ENCODE measurements around the gene ZBP1. TPM values are rescaled to one million over a fixed set of nuclear protein-coding genes. Genes with fewer than 3 reads are reported as not detected.

ZBP1 gene
- polyA plus RNA-seq, 1 of the 3 experiments (the other 2 are of a cell fraction), result not detected

GRCh38 chr20:57612916-57613315, 7.3 kb downstream of the ZBP1 start (continued):
- TF ChIP-seq IRF3 (IDR thresholded peaks at IDR 0.05; ENCODE audit: low read depth, low read length) (no peak), SMC3 (IDR thresholded peaks at IDR 0.05; ENCODE audit: low read depth, low read length) (no peak), GATA2 (CRISPR knock-in tag; IDR thresholded peaks at IDR 0.05) (no peak)

- H3K79me2 ChIP-seq (ENCODE audit: insufficient read depth), result no peaks in the 10 kb centered on the region
- no peaks in the 10 kb centered on the region for H3K9me3 ChIP-seq
- H3K36me3 ChIP-seq (replicated peaks in 1 of 2; ENCODE audit: control insufficient read depth in 1 of 2, insufficient read depth in 2 of 2, low read length in 1 of 2), result no peaks in the 10 kb centered on the region
- no peaks in the 10 kb centered on the region for H3F3A ChIP-seq (replicated peaks; ENCODE audit: insufficient read depth)
- H2AFZ ChIP-seq (ENCODE audit: low read depth), result no peak overlapping the region
- H3K4me3 ChIP-seq (ENCODE audit: low read depth in 2 of 2, low read length in 1 of 2), result no peak overlapping the region
- no peaks in the 10 kb centered on the region for H3K9me2 ChIP-seq
- WGBS (ENCODE audit: low lambda C conversion rate), result 74% methylated on average over 6 of the region's 7 CpGs
- TF ChIP-seq RFX5 (IDR thresholded peaks at IDR 0.05; ENCODE audit: low read length), result no peak
- no peak for TF ChIP-seq EZH2phosphoT487 (IDR thresholded peaks at IDR 0.05; ENCODE audit: borderline replicate concordance, low read depth)
- no peak for TF ChIP-seq FOSL2 (IDR thresholded peaks at IDR 0.05; ENCODE audit: borderline replicate concordance, low read depth)
- TF ChIP-seq NFIC (IDR thresholded peaks at IDR 0.05; ENCODE audit: borderline replicate concordance), result no peak
- no peak for TF ChIP-seq CTCF (IDR thresholded peaks at IDR 0.05)
- no peak for TF ChIP-seq ELF1 (IDR thresholded peaks at IDR 0.05)
- no peak for TF ChIP-seq CHD2 (IDR thresholded peaks at IDR 0.05; ENCODE audit: low read length, partially characterized antibody)
- TF ChIP-seq SMC3 (IDR thresholded peaks at IDR 0.05; ENCODE audit: low read depth, low read length), result no peak
- no peak for TF ChIP-seq MEF2A (IDR thresholded peaks at IDR 0.05; ENCODE audit: borderline replicate concordance, low read depth)
- TF ChIP-seq GABPA (IDR thresholded peaks at IDR 0.05; ENCODE audit: low read depth), result no peak
- no peak for TF ChIP-seq RAD21 (IDR thresholded peaks at IDR 0.05; ENCODE audit: low read length)
- no peak for TF ChIP-seq RCOR1 (IDR thresholded peaks at IDR 0.05; ENCODE audit: low read length)
- TF ChIP-seq USF2 (IDR thresholded peaks at IDR 0.05; ENCODE audit: borderline replicate concordance, low read depth, low read length), result no peak
- TF ChIP-seq FOXM1 (IDR thresholded peaks at IDR 0.05; ENCODE audit: low read depth), result no peak
- no peak for TF ChIP-seq SIN3A (IDR thresholded peaks at IDR 0.05; ENCODE audit: borderline replicate concordance, low read depth, low read length)
- H4K20me1 ChIP-seq (ENCODE audit: insufficient read depth), result no peaks in the 10 kb centered on the region
- H3K4me2 ChIP-seq, result no peak overlapping the region
- no peak for DNase-seq
- H3K9ac ChIP-seq, result no peak overlapping the region
- H3K27me3 ChIP-seq (ENCODE audit: insufficient read depth), result no peaks in the 10 kb centered on the region; the same call in 1 of the 2 replicates
- ChIA-PET POLR2A (no interaction called here), CTCF (interaction anchor here (1.2 to 6.0 kb wide), 4 partner anchors 10 to 598 kb away, joined by 3 to 31 read pairs (median 22); partner anchors contain the start of gene ZBP1)
- H3K27ac ChIP-seq (ENCODE audit: low read depth in 2 of 2, low read length in 1 of 2), result no peak overlapping the region
- H3K4me1 ChIP-seq (ENCODE audit: control insufficient read depth in 1 of 2, insufficient read depth in 2 of 2, low read depth in 1 of 2, low read length in 1 of 2), result no peaks in the 10 kb centered on the region
Measured at GRCh38 chr20:57612436-57612835, 7.8 kb downstream of the ZBP1 start.
